GM23338 (cell line): ENCODE data around the gene KCNB1. TPM values are rescaled to one million over a fixed set of nuclear protein-coding genes. Genes with fewer than 3 reads are reported as not detected.

Source experiments
- ATAC-seq: fragments of 200-7000 bp; cut with Tn5 transposase; 3 replicates; pipeline ENCODE4 v1.9.1; 2020
- DNase-seq: peaks from one replicate; pipeline ENCODE4 v3.0.0-alpha.2; 2015; ENCODE audit warnings: low spot score
- H2AFZ ChIP-seq: fragments of 200-600 bp; sonication (generic); 2 replicates; pipeline ENCODE4 v1.8.0; 2016; ENCODE audit warnings: antibody characterized with exemption, mild to moderate bottlenecking, moderate library complexity
- H3F3A ChIP-seq: fragments of 200-600 bp; sonication (generic); replicated peaks from 2 replicates; pipeline ENCODE4 v1.8.0; 2017; ENCODE audit warnings: antibody characterized with exemption, mixed run types, low read depth
- H3K27ac ChIP-seq: fragments of 200-600 bp; sonication (generic); 2 replicates; pipeline ENCODE4 v1.6.1; 2016; ENCODE audit warnings: low read depth
- H3K27me3 ChIP-seq: fragments of 200-600 bp; sonication (generic); 2 replicates; pipeline ENCODE4 v1.8.0; 2016; ENCODE audit warnings: mild to moderate bottlenecking, mixed run types, moderate library complexity; ENCODE audit not compliant: insufficient read depth
- H3K36me3 ChIP-seq: fragments of 200-600 bp; sonication (generic); 2 replicates; pipeline ENCODE4 v1.8.0; 2016; ENCODE audit warnings: mild to moderate bottlenecking; ENCODE audit not compliant: insufficient read depth
- H3K4me1 ChIP-seq: fragments of 200-600 bp; sonication (generic); 2 replicates; pipeline ENCODE4 v1.8.0; 2016; ENCODE audit warnings: mild to moderate bottlenecking, moderate library complexity; ENCODE audit not compliant: insufficient read depth
- H3K4me2 ChIP-seq: fragments of 200-600 bp; sonication (generic); 2 replicates; pipeline ENCODE4 v1.7.1; 2017; ENCODE audit warnings: mixed run types
- H3K4me3 ChIP-seq: fragments of 200-600 bp; sonication (generic); 2 replicates; pipeline ENCODE4 v1.6.1; 2016; ENCODE audit warnings: mixed run types
- H3K79me2 ChIP-seq: fragments of 200-600 bp; sonication (generic); replicated peaks from 2 replicates; pipeline ENCODE4 v1.8.0; 2017; ENCODE audit warnings: mild to moderate bottlenecking; ENCODE audit not compliant: insufficient read depth
- H3K9me2 ChIP-seq: fragments of 200-600 bp; sonication (generic); 2 replicates; pipeline ENCODE4 v1.8.0; 2017; ENCODE audit not compliant: insufficient read depth
- H4K20me1 ChIP-seq: fragments of 200-600 bp; sonication (generic); replicated peaks from 2 replicates; pipeline ENCODE4 v1.8.0; 2017; ENCODE audit warnings: mild to moderate bottlenecking; ENCODE audit not compliant: insufficient read depth
- H3K27ac Mint-ChIP-seq: 2 replicates; pipeline ENCODE4 v1.8.0; 2020; ENCODE audit warnings: inconsistent platforms, mild to moderate bottlenecking, moderate library complexity, mixed read lengths
- H3K27me3 Mint-ChIP-seq: 3 replicates; pipeline ENCODE4 v1.8.0; 2022; ENCODE audit warnings: low read depth, mild to moderate bottlenecking, moderate library complexity, mixed read lengths, inconsistent platforms; ENCODE audit not compliant: insufficient read depth, poor library complexity
- H3K36me3 Mint-ChIP-seq: 3 replicates; pipeline ENCODE4 v1.8.0; 2021; ENCODE audit warnings: low read depth, mild to moderate bottlenecking, inconsistent platforms, moderate library complexity, mixed read lengths
- H3K4me1 Mint-ChIP-seq: 3 replicates; pipeline ENCODE4 v1.8.0; 2020; ENCODE audit warnings: mild to moderate bottlenecking, inconsistent platforms, mixed read lengths
- H3K4me3 Mint-ChIP-seq: 3 replicates; pipeline ENCODE4 v1.8.0; 2021; ENCODE audit warnings: moderate library complexity, mild to moderate bottlenecking, inconsistent platforms, mixed read lengths
- H3K9me3 Mint-ChIP-seq: 3 replicates; pipeline ENCODE4 v1.8.0; 2020; ENCODE audit warnings: moderate library complexity, mild to moderate bottlenecking, inconsistent platforms, mixed read lengths
- CREB1 ChIP-seq: fragments of 250-450 bp; sonication (Bioruptor Pico); IDR thresholded peaks from 2 replicates; pipeline ENCODE4 v1.5.0; 2020; ENCODE audit warnings: low read depth, mild to moderate bottlenecking, moderate library complexity
- ETS1 ChIP-seq: IDR thresholded peaks from 2 replicates; pipeline ENCODE4 v1.6.1; 2016; ENCODE audit warnings: antibody characterized with exemption
- EZH2 ChIP-seq: fragments of 200-600 bp; sonication (generic); IDR thresholded peaks from one replicate; pipeline ENCODE4 v1.8.0; 2017; ENCODE audit warnings: antibody characterized with exemption, mild to moderate bottlenecking, low read depth; ENCODE audit not compliant: unreplicated experiment
- EZH2phosphoT487 ChIP-seq: fragments of 200-600 bp; sonication (generic); IDR thresholded peaks from one replicate; pipeline ENCODE4 v1.8.1; 2018; ENCODE audit warnings: antibody characterized with exemption; ENCODE audit not compliant: unreplicated experiment
- JUNB ChIP-seq: IDR thresholded peaks from one replicate; pipeline ENCODE4 v1.6.1; 2016; ENCODE audit warnings: antibody characterized with exemption; ENCODE audit not compliant: unreplicated experiment
- NANOG ChIP-seq: IDR thresholded peaks from 2 replicates; pipeline ENCODE4 v1.6.1; 2016; ENCODE audit warnings: antibody characterized with exemption, borderline replicate concordance
- POLR2AphosphoS5 ChIP-seq: IDR thresholded peaks from 2 replicates; pipeline ENCODE4 v1.6.1; 2016; ENCODE audit warnings: antibody characterized with exemption, low read depth
- REST ChIP-seq: IDR thresholded peaks from one replicate; pipeline ENCODE4 v1.6.1; 2018; ENCODE audit warnings: antibody characterized with exemption; ENCODE audit not compliant: unreplicated experiment
- STAT1 ChIP-seq: IDR thresholded peaks from one replicate; pipeline ENCODE4 v1.6.1; 2016; ENCODE audit warnings: antibody characterized with exemption; ENCODE audit not compliant: unreplicated experiment
- ZNF114 ChIP-seq: fragments of 250-450 bp; sonication (Bioruptor Pico); IDR thresholded peaks from 2 replicates; pipeline ENCODE4 v1.5.0; 2020; ENCODE audit warnings: mild to moderate bottlenecking, moderate library complexity
- ZNF331 ChIP-seq: fragments of 250-450 bp; sonication (Bioruptor Pico); IDR thresholded peaks from 2 replicates; pipeline ENCODE4 v1.5.0; 2020; ENCODE audit warnings: low read depth, mild to moderate bottlenecking, moderate library complexity
- ZNF462 ChIP-seq: fragments of 250-450 bp; sonication (Bioruptor Pico); IDR thresholded peaks from 2 replicates; pipeline ENCODE4 v1.5.0; 2020; ENCODE audit warnings: mild to moderate bottlenecking, moderate library complexity
- polyA plus RNA-seq: library from polyadenylated mRNA; unstranded; fragments of >200 nt; fragmentation: Nextera tagmentation; extraction: Ambion mirVana; gene quantifications from 2 replicates; pipeline ENCODE4 v1.2.1, GENCODE V29; 2016
- total RNA-seq: library from RNA; depleted of rRNA; stranded (reverse); fragments of >200 nt; shearing (Covaris generic); gene quantifications from 2 replicates; pipeline ENCODE4 v1.2.3, GENCODE V29; 2014
- TF ChIP-seq, protein P1 (sequence below), 2 experiments: fragments of 200-600 bp in 1 of 2; sonication (generic) in 1 of 2; conservative IDR thresholded peaks; 2 replicates each; pipeline versions ENCODE4 v1.5.1 to v1.6.1; 2016 to 2017; ENCODE audit warnings: antibody characterized with exemption in 2 of 2, low read depth in 2 of 2, mild to moderate bottlenecking in 2 of 2, moderate library complexity in 1 of 2

KCNB1 gene
- total and polyA plus RNA-seq, 2 experiments from 2014 or later, result 0.28 to 0.29 TPM

- Histone ChIP-seq H4K20me1 (no peaks in the 10 kb centered on the region), H3K27me3 (no peaks in the 10 kb centered on the region), H3K9me2 (no peaks in the 10 kb centered on the region), H3K4me2 (no peak overlapping the region), H3F3A (no peaks in the 10 kb centered on the region), H2AFZ (no peak overlapping the region), H3K27ac (no peak overlapping the region), H3K79me2 (no peaks in the 10 kb centered on the region), H3K4me1 (no peaks in the 10 kb centered on the region), H3K36me3 (no peaks in the 10 kb centered on the region), H3K4me3 (no peak overlapping the region)
- TF ChIP-seq JUNB (no peak), NANOG (no peak), EZH2 (no peak), ETS1 (no peak), ZNF114 (CRISPR knock-in tag) (no peak), REST (no peak), ZNF462 (CRISPR knock-in tag) (no peak), POLR2AphosphoS5 (no peak), EZH2phosphoT487 (no peak), STAT1 (no peak), ZNF331 (CRISPR knock-in tag) (no peak), CREB1 (CRISPR knock-in tag) (no peak)
- TF ChIP-seq, protein P1, sequence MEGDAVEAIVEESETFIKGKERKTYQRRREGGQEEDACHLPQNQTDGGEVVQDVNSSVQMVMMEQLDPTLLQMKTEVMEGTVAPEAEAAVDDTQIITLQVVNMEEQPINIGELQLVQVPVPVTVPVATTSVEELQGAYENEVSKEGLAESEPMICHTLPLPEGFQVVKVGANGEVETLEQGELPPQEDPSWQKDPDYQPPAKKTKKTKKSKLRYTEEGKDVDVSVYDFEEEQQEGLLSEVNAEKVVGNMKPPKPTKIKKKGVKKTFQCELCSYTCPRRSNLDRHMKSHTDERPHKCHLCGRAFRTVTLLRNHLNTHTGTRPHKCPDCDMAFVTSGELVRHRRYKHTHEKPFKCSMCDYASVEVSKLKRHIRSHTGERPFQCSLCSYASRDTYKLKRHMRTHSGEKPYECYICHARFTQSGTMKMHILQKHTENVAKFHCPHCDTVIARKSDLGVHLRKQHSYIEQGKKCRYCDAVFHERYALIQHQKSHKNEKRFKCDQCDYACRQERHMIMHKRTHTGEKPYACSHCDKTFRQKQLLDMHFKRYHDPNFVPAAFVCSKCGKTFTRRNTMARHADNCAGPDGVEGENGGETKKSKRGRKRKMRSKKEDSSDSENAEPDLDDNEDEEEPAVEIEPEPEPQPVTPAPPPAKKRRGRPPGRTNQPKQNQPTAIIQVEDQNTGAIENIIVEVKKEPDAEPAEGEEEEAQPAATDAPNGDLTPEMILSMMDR (conservative IDR thresholded peaks at IDR 0.05; ENCODE audit: low read depth in 2 of 2), result no peak
- no peaks in the 10 kb centered on the region for H3K27me3 Mint-ChIP-seq
- no peaks in the 10 kb centered on the region for H3K36me3 Mint-ChIP-seq
- no peak for DNase-seq
- ATAC-seq, result no peak
- no peak overlapping the region for H3K27ac Mint-ChIP-seq
- no peak overlapping the region for H3K4me3 Mint-ChIP-seq
- peaks cover 9% of the 10 kb centered on the region; the same call in 2 of the 3 replicates for H3K4me1 Mint-ChIP-seq
- H3K9me3 Mint-ChIP-seq, result no peaks in the 10 kb centered on the region; the same call in 2 of the 3 replicates
Measured at GRCh38 chr20:49469060-49469459, 13.4 kb downstream of the KCNB1 start.
